ENCODE measurements around the gene WWC2. TPM values are rescaled to one million over a fixed set of nuclear protein-coding genes. Genes with fewer than 3 reads are reported as not detected.

The WWC2 gene
- total RNA-seq, 1 experiment from 2014 or later, result 126 TPM

DNA sequence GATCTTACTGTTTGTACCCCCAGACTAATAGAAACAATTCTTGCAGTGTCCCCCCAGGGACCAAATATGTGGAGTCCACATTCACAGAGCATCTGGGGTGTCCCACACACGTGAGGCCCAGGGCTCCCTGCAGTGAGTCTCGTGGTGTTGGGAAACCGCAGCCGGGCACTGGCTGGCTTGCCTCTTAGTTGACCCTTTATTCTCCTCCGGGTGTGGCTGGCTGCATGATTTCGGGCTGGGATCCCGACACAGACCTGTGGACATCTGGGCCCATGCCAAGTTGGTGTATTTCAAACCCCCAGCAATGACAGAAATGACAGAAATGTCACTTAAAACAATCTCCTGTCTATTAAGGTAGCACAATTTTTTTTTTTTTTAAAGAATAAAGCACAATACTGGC is 238.8 kb downstream of the WWC2 start:
- ATAC-seq, result no peak
- peaks cover 4% of the 10 kb centered on the region for H3K9me3 Mint-ChIP-seq
- H3K4me1 Mint-ChIP-seq, result peaks cover 7% of the 10 kb centered on the region; the same call in 1 of the 2 replicates
- H3K36me3 Mint-ChIP-seq, result no peaks in the 10 kb centered on the region
- H3K27ac Mint-ChIP-seq, result no peak overlapping the region
- no peak for DNase-seq (ENCODE audit: low spot score)
- POLR2A ChIA-PET, result no interaction called here
- CTCF ChIA-PET, result no interaction called here
- H3K4me3 Mint-ChIP-seq, result no peak overlapping the region
- H3K27me3 Mint-ChIP-seq (ENCODE audit: low read depth), result no peaks in the 10 kb centered on the region
- TF ChIP-seq, protein P1, sequence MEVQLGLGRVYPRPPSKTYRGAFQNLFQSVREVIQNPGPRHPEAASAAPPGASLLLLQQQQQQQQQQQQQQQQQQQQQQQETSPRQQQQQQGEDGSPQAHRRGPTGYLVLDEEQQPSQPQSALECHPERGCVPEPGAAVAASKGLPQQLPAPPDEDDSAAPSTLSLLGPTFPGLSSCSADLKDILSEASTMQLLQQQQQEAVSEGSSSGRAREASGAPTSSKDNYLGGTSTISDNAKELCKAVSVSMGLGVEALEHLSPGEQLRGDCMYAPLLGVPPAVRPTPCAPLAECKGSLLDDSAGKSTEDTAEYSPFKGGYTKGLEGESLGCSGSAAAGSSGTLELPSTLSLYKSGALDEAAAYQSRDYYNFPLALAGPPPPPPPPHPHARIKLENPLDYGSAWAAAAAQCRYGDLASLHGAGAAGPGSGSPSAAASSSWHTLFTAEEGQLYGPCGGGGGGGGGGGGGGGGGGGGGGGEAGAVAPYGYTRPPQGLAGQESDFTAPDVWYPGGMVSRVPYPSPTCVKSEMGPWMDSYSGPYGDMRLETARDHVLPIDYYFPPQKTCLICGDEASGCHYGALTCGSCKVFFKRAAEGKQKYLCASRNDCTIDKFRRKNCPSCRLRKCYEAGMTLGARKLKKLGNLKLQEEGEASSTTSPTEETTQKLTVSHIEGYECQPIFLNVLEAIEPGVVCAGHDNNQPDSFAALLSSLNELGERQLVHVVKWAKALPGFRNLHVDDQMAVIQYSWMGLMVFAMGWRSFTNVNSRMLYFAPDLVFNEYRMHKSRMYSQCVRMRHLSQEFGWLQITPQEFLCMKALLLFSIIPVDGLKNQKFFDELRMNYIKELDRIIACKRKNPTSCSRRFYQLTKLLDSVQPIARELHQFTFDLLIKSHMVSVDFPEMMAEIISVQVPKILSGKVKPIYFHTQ (CRISPR knock-in tag; IDR thresholded peaks at IDR 0.05), result no peak
- TF ChIP-seq NFE2L1 (CRISPR knock-in tag; IDR thresholded peaks at IDR 0.05) (no peak), MXD4 (CRISPR knock-in tag; IDR thresholded peaks at IDR 0.05; ENCODE audit: borderline replicate concordance) (no peak), FOXP1 (CRISPR knock-in tag; IDR thresholded peaks at IDR 0.05; ENCODE audit: borderline replicate concordance) (no peak), KAT7 (CRISPR knock-in tag; IDR thresholded peaks at IDR 0.05; ENCODE audit: borderline replicate concordance) (no peak), TEAD1 (CRISPR knock-in tag; IDR thresholded peaks at IDR 0.05) (no peak), ELF4 (CRISPR knock-in tag; IDR thresholded peaks at IDR 0.05; ENCODE audit: low read depth) (no peak), SMAD4 (CRISPR knock-in tag; IDR thresholded peaks at IDR 0.05) (no peak), TP53 (CRISPR knock-in tag; IDR thresholded peaks at IDR 0.05) (no peak), SP1 (CRISPR knock-in tag; conservative IDR thresholded peaks at IDR 0.05) (no peak), NR3C1 (CRISPR knock-in tag; conservative IDR thresholded peaks at IDR 0.05; ENCODE audit: low read depth) (no peak)
- TF ChIP-seq, protein P2, sequence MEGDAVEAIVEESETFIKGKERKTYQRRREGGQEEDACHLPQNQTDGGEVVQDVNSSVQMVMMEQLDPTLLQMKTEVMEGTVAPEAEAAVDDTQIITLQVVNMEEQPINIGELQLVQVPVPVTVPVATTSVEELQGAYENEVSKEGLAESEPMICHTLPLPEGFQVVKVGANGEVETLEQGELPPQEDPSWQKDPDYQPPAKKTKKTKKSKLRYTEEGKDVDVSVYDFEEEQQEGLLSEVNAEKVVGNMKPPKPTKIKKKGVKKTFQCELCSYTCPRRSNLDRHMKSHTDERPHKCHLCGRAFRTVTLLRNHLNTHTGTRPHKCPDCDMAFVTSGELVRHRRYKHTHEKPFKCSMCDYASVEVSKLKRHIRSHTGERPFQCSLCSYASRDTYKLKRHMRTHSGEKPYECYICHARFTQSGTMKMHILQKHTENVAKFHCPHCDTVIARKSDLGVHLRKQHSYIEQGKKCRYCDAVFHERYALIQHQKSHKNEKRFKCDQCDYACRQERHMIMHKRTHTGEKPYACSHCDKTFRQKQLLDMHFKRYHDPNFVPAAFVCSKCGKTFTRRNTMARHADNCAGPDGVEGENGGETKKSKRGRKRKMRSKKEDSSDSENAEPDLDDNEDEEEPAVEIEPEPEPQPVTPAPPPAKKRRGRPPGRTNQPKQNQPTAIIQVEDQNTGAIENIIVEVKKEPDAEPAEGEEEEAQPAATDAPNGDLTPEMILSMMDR (IDR thresholded peaks at IDR 0.05), result no peak
- TF ChIP-seq, protein P3, sequence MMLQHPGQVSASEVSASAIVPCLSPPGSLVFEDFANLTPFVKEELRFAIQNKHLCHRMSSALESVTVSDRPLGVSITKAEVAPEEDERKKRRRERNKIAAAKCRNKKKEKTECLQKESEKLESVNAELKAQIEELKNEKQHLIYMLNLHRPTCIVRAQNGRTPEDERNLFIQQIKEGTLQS (CRISPR knock-in tag; conservative IDR thresholded peaks at IDR 0.05), result no peak
- TF ChIP-seq, protein P4, sequence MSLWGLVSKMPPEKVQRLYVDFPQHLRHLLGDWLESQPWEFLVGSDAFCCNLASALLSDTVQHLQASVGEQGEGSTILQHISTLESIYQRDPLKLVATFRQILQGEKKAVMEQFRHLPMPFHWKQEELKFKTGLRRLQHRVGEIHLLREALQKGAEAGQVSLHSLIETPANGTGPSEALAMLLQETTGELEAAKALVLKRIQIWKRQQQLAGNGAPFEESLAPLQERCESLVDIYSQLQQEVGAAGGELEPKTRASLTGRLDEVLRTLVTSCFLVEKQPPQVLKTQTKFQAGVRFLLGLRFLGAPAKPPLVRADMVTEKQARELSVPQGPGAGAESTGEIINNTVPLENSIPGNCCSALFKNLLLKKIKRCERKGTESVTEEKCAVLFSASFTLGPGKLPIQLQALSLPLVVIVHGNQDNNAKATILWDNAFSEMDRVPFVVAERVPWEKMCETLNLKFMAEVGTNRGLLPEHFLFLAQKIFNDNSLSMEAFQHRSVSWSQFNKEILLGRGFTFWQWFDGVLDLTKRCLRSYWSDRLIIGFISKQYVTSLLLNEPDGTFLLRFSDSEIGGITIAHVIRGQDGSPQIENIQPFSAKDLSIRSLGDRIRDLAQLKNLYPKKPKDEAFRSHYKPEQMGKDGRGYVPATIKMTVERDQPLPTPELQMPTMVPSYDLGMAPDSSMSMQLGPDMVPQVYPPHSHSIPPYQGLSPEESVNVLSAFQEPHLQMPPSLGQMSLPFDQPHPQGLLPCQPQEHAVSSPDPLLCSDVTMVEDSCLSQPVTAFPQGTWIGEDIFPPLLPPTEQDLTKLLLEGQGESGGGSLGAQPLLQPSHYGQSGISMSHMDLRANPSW (CRISPR knock-in tag; conservative IDR thresholded peaks at IDR 0.05; ENCODE audit: low read depth), result no peak
- TF ChIP-seq, protein P5, sequence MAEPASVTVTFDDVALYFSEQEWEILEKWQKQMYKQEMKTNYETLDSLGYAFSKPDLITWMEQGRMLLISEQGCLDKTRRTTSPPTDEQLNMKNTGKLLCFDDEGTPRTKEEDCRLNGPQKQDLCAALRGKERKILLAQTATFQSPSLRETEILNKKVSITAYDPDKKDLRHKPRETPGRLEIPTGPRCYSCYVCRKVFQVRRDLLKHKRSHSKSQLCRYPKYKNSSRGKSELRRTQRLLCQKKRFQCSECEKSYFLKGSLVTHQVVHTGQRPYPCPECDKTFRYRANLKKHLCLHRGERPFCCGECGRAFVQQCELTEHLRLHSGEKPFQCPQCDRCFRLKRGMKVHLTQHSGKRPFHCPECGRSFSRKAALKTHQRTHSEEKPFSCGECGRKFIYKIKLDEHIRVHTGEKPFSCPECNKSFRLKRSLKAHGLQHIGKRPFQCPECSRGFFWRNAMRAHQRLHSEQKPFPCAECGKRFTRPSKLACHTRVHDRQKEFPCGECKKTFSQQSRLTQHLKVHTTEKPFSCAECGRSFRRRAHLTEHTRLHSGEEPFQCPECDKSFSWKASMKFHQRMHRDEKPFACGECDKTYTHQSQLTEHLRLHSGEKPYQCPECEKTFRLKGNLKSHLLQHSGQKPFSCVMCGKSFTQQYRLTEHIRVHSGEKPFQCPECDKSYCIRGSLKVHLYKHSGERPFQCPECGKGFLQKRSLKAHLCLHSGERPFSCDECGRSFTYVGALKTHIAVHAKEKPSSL (CRISPR knock-in tag; conservative IDR thresholded peaks at IDR 0.05), result no peak
- TF ChIP-seq, protein P6, sequence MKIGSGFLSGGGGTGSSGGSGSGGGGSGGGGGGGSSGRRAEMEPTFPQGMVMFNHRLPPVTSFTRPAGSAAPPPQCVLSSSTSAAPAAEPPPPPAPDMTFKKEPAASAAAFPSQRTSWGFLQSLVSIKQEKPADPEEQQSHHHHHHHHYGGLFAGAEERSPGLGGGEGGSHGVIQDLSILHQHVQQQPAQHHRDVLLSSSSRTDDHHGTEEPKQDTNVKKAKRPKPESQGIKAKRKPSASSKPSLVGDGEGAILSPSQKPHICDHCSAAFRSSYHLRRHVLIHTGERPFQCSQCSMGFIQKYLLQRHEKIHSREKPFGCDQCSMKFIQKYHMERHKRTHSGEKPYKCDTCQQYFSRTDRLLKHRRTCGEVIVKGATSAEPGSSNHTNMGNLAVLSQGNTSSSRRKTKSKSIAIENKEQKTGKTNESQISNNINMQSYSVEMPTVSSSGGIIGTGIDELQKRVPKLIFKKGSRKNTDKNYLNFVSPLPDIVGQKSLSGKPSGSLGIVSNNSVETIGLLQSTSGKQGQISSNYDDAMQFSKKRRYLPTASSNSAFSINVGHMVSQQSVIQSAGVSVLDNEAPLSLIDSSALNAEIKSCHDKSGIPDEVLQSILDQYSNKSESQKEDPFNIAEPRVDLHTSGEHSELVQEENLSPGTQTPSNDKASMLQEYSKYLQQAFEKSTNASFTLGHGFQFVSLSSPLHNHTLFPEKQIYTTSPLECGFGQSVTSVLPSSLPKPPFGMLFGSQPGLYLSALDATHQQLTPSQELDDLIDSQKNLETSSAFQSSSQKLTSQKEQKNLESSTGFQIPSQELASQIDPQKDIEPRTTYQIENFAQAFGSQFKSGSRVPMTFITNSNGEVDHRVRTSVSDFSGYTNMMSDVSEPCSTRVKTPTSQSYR (CRISPR knock-in tag; IDR thresholded peaks at IDR 0.05), result no peak
- TF ChIP-seq, protein P7, sequence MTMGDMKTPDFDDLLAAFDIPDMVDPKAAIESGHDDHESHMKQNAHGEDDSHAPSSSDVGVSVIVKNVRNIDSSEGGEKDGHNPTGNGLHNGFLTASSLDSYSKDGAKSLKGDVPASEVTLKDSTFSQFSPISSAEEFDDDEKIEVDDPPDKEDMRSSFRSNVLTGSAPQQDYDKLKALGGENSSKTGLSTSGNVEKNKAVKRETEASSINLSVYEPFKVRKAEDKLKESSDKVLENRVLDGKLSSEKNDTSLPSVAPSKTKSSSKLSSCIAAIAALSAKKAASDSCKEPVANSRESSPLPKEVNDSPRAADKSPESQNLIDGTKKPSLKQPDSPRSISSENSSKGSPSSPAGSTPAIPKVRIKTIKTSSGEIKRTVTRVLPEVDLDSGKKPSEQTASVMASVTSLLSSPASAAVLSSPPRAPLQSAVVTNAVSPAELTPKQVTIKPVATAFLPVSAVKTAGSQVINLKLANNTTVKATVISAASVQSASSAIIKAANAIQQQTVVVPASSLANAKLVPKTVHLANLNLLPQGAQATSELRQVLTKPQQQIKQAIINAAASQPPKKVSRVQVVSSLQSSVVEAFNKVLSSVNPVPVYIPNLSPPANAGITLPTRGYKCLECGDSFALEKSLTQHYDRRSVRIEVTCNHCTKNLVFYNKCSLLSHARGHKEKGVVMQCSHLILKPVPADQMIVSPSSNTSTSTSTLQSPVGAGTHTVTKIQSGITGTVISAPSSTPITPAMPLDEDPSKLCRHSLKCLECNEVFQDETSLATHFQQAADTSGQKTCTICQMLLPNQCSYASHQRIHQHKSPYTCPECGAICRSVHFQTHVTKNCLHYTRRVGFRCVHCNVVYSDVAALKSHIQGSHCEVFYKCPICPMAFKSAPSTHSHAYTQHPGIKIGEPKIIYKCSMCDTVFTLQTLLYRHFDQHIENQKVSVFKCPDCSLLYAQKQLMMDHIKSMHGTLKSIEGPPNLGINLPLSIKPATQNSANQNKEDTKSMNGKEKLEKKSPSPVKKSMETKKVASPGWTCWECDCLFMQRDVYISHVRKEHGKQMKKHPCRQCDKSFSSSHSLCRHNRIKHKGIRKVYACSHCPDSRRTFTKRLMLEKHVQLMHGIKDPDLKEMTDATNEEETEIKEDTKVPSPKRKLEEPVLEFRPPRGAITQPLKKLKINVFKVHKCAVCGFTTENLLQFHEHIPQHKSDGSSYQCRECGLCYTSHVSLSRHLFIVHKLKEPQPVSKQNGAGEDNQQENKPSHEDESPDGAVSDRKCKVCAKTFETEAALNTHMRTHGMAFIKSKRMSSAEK (CRISPR knock-in tag; IDR thresholded peaks at IDR 0.05; ENCODE audit: borderline replicate concordance), result no peak
- TF ChIP-seq, protein P8, sequence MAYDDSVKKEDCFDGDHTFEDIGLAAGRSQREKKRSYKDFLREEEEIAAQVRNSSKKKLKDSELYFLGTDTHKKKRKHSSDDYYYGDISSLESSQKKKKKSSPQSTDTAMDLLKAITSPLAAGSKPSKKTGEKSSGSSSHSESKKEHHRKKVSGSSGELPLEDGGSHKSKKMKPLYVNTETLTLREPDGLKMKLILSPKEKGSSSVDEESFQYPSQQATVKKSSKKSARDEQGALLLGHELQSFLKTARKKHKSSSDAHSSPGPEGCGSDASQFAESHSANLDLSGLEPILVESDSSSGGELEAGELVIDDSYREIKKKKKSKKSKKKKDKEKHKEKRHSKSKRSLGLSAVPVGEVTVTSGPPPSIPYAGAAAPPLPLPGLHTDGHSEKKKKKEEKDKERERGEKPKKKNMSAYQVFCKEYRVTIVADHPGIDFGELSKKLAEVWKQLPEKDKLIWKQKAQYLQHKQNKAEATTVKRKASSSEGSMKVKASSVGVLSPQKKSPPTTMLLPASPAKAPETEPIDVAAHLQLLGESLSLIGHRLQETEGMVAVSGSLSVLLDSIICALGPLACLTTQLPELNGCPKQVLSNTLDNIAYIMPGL (CRISPR knock-in tag; IDR thresholded peaks at IDR 0.05), result no peak
